ENCODE measurements around the gene PLTP. TPM values are rescaled to one million over a fixed set of nuclear protein-coding genes. Genes with fewer than 3 reads are reported as not detected.
A peak's percentile ranks its signal among the peaks of the same experiment; 100 is the strongest.

The PLTP gene
- total and polyA plus RNA-seq, 12 donors = 126 to 1,158 (median 401) TPM

DNA sequence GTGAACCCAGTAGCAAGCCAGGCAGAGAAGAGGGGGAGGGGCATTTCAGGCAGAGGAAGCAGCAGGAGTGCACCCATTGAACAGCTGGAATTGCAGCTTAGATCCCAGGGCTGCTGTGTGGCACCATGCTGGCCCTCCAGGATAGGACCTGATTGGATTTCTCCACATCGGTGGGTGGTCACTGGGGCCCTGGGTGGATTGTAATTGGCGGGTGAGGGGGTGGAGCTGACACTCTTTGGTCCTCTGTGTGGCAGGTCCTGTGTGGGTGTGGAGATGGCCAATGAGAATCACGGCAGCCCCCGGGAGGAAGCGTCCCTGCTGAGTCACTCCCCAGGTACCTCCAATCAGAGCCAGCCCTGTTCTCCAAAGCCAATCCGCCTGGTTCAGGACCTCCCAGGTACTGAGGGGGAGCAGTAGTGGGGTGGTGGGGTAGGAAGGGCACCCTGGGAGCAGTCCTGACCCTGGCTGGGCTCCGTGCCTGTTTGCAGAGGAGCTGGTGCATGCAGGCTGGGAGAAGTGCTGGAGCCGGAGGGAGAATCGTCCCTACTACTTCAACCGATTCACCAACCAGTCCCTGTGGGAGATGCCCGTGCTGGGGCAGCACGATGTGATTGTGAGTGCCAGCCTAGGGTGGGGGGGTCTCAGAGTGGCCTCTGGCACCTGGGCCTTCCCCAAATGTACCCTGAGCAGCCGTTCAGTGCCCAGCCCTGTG, 26.9 kb upstream of the PLTP start:
- peak in 1 of 7 donors; percentile 27 for DNase-seq
- intact Hi-C loops (cut with DNase I) = no loop called here

DNA sequence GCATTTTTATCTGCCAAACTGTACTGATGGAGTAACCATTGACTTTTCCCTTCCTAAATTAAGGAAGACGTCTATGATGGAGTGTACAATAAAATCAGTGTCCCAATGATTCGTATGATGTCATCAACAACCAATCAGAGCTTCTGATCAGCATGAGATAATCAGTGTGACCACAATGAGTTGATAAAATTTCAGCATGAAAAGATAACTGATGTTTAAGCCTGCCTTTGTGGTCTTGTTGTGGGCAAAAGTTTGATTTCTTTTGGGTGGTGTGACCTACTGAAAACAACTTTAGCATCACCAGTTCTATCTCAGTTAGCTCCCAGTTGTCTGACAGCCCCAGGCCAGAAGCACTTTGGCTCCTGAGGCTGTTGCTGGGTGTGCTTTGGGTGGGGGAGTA, 25.8 kb upstream of the PLTP start:
- no peak for DNase-seq
- Histone ChIP-seq H3K4me1 (replicated peaks in 1 of 2) (peaks cover 7 to 14% of the 10 kb centered on the region in 2 donors), H3K4me3 (no peak overlapping the region), H3K27me3 (no peaks in the 10 kb centered on the region), H3K9me3 (replicated peaks in 1 of 3) (no peaks in the 10 kb centered on the region), H3K27ac (no peak overlapping the region), H3K36me3 (replicated peaks in 1 of 2) (peaks cover 0 to 58% of the 10 kb centered on the region in 2 donors)
- 65 to 72% (median 69%) methylated on average over 2 of the region's 2 CpGs for WGBS, 4 donors
- TF ChIP-seq, protein P1, sequence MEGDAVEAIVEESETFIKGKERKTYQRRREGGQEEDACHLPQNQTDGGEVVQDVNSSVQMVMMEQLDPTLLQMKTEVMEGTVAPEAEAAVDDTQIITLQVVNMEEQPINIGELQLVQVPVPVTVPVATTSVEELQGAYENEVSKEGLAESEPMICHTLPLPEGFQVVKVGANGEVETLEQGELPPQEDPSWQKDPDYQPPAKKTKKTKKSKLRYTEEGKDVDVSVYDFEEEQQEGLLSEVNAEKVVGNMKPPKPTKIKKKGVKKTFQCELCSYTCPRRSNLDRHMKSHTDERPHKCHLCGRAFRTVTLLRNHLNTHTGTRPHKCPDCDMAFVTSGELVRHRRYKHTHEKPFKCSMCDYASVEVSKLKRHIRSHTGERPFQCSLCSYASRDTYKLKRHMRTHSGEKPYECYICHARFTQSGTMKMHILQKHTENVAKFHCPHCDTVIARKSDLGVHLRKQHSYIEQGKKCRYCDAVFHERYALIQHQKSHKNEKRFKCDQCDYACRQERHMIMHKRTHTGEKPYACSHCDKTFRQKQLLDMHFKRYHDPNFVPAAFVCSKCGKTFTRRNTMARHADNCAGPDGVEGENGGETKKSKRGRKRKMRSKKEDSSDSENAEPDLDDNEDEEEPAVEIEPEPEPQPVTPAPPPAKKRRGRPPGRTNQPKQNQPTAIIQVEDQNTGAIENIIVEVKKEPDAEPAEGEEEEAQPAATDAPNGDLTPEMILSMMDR (IDR thresholded peaks at IDR 0.05) = no peak
- TF ChIP-seq POLR2A (IDR thresholded peaks at IDR 0.05) = no peak
- intact Hi-C loops (cut with DNase I) = no loop called here

More for the DNA sequence above, 26.9 kb upstream of the PLTP start:
- no peak overlapping the region for H3K27ac ChIP-seq
- H3K36me3 ChIP-seq (replicated peaks in 1 of 2) = peaks cover 0 to 69% of the 10 kb centered on the region in 2 donors
- no peak overlapping the region for H3K4me3 ChIP-seq
- 87 to 93% (median 91%) methylated on average over 12 to 13 of the region's 13 CpGs for WGBS, 4 donors
- no peaks in the 10 kb centered on the region for H3K9me3 ChIP-seq (replicated peaks in 1 of 3)
- TF ChIP-seq, protein P1 (IDR thresholded peaks at IDR 0.05) = no peak
- TF ChIP-seq POLR2A (IDR thresholded peaks at IDR 0.05) = no peak
- no peaks in the 10 kb centered on the region for H3K27me3 ChIP-seq
- peaks cover 5 to 7% of the 10 kb centered on the region in 2 donors for H3K4me1 ChIP-seq (replicated peaks in 1 of 2)

DNA sequence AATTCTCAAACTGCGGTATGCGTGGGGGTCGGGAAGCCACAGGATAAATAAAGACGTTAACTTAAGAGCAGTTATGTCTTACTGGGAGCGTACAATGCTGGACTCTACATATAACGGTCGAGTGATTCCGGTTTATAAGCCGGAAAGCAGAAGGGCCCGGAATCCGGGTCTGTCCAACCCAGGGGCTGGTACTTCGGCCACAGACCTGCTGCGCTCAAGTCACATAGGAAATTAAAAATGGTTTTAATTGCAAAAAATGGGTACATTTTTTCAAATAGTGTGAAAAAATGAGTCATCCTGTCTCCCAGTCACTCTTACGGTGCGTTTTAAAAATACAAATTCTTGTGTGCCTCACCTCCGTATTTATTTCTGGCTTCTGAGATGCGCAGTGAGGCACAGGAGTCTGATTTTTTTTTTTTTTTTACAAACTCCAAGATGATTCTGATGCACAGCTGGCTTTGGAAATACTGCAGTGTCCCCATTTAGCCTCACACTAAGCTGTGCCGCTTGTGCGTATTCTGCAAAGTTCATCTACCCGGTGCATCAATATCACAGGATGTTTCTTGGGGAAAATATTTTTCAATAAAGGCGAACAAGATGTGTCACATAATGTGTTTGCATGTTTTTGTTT, 23.6 kb upstream of the PLTP start:
- H3K27ac ChIP-seq = peak overlapping the region; percentile 97 to 100 (median 100)
- WGBS, 4 donors = 3 to 6% (median 5%) methylated on average over 21 of the region's 21 CpGs
- no peak for TF ChIP-seq POLR2A (IDR thresholded peaks at IDR 0.05)
- TF ChIP-seq, protein P1 (IDR thresholded peaks at IDR 0.05) = no peak
- H3K4me1 ChIP-seq (replicated peaks in 1 of 2) = peaks cover 7 to 16% of the 10 kb centered on the region in 2 donors
- peaks cover 0 to 38% of the 10 kb centered on the region in 2 donors for H3K36me3 ChIP-seq (replicated peaks in 1 of 2)
- H3K4me3 ChIP-seq = peak overlapping the region in 2 of 4 donors; percentile 39 to 98
- DNase-seq = peak in 3 of 7 donors; percentile 51 to 76 (median 58)
- intact Hi-C loops (cut with DNase I) = no loop called here
- H3K27me3 ChIP-seq = no peaks in the 10 kb centered on the region
- H3K9me3 ChIP-seq (replicated peaks in 1 of 3) = no peaks in the 10 kb centered on the region

DNA sequence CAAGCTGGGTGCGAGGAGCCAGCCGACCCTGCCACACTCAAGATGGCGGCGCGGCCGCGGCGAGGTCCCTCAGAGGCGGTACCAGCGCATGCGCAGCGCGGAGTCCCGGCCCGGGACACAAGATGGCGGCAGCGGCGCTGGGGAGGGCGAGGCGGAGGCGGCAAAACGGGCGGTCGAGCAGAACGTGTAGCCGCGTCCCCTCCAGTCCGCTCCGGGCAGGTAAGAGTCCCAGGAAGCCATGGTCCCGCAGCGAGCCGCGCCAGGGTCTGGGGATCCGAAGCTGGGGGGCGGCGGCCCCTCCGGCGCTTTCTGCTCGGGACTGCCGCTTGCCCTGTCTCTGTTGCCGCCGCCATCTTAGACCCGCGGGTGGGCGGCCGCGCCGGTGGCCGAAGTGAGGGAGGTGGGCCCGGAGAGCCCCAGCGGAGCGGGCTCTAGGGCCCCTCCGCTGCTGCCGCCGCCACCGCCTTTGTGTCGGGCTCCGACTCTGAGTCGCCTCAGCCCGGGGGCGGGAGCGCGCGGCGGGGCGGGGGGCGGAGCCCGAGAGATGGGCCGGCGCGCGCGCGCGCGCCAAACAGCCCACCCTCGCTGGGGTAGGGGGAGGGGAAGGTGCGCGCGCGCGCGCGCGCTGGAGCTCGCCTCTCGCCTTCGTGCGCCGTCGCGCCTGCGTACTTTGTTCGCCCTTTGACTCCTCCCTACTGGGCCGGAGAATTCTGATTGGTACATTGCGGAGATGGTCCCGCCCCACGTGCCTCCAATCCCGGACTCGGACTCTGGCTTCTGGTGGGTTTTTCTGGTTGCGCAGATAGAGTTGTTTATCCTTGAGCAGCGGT, 22.8 kb upstream of the PLTP start, which contains the start of gene PCIF1:
Gene PCIF1, plus strand, starts transcription at position 98 of the 830 bp plus-strand sequence. CDS start 4,317 bp downstream, outside the sequence.
- intact Hi-C loops (cut with DNase I) = no loop called here
- no peaks in the 10 kb centered on the region for H3K9me3 ChIP-seq (replicated peaks in 1 of 3)
- DNase-seq = peak; percentile 98 to 99 (median 99)
- H3K36me3 ChIP-seq (replicated peaks in 1 of 2) = peaks cover 0 to 31% of the 10 kb centered on the region in 2 donors
- H3K4me3 ChIP-seq = peak within 1 kb of the TSS; percentile 62 to 98 (median 93)
- H3K27ac ChIP-seq = peak within 1 kb of the TSS; percentile 98 to 100 (median 100)
- H3K4me1 ChIP-seq (replicated peaks in 1 of 2) = peaks cover 7 to 16% of the 10 kb centered on the region in 2 donors
- H3K27me3 ChIP-seq = no peaks in the 10 kb centered on the region
- 0 to 1% (median 0%) methylated on average over 28 to 102 of the region's 102 CpGs for WGBS, 4 donors
- peak; percentile 96 to 97 for TF ChIP-seq POLR2A (IDR thresholded peaks at IDR 0.05)
- TF ChIP-seq, protein P1 (IDR thresholded peaks at IDR 0.05) = peak in 1 of 6 experiments; percentile 23
